VCaP (cell line): Measurements from ENCODE around the gene MARS2.
"Not testable (repeated sequence)": the region's sequence is repeated elsewhere in the genome, so short reads cannot be mapped to it uniquely, and the experiment has no call there.

Experiments used
- H3K27ac ChIP-seq: fragments of 450-650 bp; 2 replicates; pipeline ENCODE4 v1.5.1; 2017
- CTCF ChIP-seq: fragments of 450-650 bp; conservative IDR thresholded peaks from 2 replicates; pipeline ENCODE4 v1.5.1; 2017; ENCODE audit warnings: mild to moderate bottlenecking, moderate library complexity

The MARS2 gene

DNA sequence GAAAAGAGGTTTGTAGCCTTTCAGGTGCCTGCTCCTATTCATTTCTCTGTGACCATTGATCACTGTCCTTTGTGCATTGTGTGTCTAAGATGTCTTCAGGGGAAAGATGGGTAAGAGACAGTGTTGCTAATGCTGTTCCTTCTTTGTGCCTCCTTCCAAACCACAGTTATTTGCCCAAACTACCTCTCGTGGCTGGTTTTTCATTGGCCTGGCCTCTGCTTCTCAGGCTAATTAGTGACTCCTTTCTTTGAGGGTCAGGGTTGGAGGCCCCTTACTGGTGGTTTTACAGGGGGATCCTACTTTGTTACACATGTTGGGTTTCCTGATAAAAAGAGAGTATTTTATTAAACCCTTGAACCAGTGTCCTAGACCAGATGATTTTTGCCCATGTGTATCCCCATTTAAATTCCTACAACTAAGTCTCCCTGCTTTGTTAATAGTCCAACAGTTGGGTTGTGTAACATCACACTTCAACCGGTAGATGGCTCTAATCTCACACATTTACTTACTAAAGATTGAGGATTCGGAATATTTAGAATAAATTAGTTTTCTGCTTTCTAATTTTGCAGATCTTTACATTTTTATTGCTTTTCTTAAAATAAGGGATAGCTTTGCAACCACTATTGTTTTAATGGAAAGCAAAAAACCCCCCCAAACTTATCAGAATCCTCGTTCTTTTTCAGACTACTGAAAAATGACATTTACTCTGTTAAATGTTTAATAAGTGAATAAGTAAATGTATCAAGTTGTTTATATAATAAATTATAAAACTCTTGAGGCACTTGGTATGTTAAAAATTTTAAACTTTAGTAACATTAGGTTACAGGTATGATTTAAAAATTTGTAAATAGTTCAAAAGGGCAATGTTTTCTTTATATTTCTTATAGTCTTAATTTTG lies 2.4 kb downstream of the MARS2 start:
- peak; percentile 82 for TF ChIP-seq CTCF
- H3K27ac ChIP-seq: peak overlapping the region; percentile 81; the same call in 1 of the 2 replicates

DNA sequence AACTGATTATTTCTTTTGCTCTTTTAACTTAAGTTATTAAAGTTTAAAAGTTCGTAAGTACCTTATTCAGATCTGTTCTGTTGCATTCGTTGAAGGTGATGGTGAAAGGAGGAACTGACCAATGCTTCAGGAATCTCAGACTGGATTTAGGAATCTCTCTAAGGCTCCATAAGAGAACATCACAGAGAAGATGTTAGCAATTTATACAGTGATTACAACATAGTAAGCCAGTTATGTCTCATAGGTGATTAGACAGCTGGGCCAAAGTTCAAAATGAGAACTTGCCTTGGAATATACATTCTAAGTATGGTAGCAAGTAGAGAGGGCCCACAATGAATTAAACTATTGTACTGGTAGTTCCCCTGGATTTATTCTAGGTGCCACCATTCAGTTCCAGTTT lies 3.2 kb downstream of the MARS2 start:
- no peak for TF ChIP-seq CTCF
- no peak overlapping the region for H3K27ac ChIP-seq

- not testable (repeated sequence) for H3K27ac ChIP-seq
Measured at GRCh38 chr2:197709140-197709539, 4.0 kb downstream of the MARS2 start.

DNA sequence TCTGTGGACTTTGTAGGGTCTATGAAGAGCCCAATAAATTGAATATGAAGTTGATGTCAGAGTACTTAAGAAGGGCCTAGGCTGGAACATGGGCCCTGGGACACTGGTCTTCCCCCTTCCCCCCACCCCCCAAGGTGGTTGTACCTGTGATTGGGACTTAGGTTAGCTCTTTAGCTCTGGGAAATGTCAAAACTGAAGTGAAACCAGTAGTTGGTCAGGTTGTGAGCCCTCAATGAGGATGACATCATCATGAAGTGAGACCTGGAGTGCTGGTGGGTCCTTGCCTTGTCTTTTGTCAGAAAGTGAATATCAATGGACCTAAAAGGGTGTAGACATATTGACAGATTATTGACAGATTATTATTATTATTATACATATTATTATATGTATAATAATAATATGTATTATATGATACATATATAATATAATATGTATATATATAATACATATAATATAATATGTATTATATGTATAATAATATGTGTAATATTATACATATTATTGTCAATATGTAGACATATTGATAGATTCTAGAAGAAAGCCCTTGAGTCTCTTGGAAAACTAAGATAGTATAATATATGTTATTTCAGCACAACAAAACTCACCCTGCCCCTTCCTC lies 5.4 kb downstream of the MARS2 start:
- H3K27ac ChIP-seq: no peak overlapping the region
- no peak for TF ChIP-seq CTCF

- no peak for TF ChIP-seq CTCF
- no peak overlapping the region for H3K27ac ChIP-seq
Measured at GRCh38 chr2:197711578-197711977, 6.4 kb downstream of the MARS2 start.

DNA sequence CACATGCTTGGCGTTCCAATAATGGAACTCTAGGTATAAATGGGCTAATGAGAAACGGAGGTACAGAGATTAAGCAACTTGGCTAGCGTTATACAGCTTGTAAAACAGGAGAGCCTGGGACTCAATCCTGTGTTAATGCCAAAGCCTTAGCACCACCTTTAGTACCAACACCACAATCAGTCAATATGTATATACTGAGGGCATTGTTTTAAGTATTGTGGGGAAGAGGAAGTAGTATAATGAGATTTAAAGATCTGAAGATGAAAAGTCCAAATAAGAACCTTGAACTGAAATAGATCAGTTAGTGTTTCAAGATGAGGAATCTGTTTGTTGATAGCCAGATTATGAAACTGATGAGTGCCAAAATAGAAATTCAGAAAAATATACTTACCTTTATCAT lies 8.1 kb downstream of the MARS2 start:
- no peak overlapping the region for H3K27ac ChIP-seq
- TF ChIP-seq CTCF: no peak

DNA sequence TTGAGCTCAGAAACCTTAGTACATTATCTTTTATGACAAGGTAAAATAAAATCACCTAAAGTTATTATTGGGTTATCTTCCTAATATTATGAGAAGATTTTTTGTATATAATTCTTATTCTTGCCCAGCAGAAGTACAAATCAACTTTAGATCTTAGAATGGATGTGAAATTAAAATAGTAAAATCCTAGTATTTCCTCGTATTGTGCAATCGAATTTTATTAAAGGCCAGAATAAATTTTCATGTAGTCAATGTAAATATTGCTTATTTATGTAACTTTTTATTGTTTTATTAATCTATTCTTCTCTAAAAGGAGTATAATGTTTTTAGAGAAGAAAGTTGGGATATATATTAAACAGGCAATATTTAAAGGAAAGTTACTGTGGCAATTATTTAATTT lies 12.7 kb downstream of the MARS2 start:
- TF ChIP-seq CTCF: no peak

DNA sequence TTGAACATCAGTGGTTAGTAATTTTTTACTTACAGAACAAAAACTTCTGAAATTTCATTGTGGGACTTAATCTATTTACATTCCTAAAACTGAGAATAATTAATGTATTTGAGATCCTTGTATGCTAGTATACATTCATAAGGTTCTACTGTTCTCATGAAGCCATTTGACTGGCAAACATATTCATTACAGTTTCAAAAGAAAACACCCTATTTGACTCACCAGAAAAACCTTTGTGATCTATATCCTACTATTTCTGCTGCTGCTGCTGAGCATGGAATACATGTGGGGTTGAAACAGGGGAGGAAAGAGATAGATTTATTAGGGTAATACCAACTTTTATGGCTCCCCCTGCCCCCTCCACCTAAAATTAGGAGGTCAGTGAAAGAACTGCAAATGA lies 21.8 kb downstream of the MARS2 start:
- H3K27ac ChIP-seq: no peak overlapping the region

More for the DNA sequence above, 12.7 kb downstream of the MARS2 start:
- H3K27ac ChIP-seq: no peak overlapping the region

DNA sequence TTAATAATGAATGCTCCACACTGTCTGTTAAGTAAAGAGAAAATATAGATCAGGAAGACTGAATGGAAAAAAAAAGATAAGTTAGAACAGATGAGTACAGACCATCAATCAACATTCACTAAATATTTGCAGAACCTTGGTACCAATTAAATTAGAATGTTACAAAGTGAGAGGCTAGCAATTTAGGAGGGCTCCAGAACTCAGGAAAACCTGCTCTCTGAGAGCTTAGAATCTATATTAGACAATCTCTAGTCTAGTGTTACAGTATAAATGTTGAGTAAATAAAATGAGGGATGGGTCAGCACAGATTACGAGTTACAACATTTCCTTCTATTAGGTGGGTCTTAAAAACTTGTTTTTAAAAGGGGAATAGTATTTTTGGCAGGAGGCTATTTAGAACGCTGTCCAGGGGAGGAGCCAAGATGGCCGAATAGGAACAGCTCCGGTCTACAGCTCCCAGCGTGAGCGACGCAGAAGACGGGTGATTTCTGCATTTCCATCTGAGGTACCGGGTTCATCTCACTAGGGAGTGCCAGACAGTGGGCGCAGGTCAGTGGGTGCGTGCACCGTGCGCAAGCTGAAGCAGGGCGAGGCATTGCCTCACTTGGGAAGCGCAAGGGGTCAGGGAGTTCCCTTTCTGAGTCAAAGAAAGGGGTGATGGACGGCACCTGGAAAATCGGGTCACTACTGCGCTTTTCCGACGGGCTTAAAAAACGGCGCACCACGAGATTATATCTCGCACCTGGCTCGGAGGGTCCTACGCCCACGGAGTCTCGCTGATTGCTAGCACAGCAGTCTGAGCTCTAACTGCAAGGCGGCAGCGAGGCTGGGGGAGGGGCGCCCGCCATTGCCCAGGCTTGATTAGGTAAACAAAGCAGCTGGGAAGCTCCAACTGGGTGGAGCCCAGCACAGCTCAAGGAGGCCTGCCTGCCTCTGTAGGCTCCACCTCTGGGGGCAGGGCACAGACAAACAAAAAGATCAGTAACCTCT lies 23.7 kb downstream of the MARS2 start:
- H3K27ac ChIP-seq: peak overlapping the region; percentile 61

More for the DNA sequence above, 21.8 kb downstream of the MARS2 start:
- no peak for TF ChIP-seq CTCF
